K562 (cell line): Measurements from ENCODE around the gene KLRC4. TPM values are rescaled to one million over a fixed set of nuclear protein-coding genes. Genes with fewer than 3 reads are reported as not detected.
A peak's percentile ranks its signal among the peaks of the same experiment; 100 is the strongest.

Source experiments
- ARNT ChIP-seq, 2 experiments: fragments of 450-650 bp; IDR thresholded peaks; 2 replicates each; pipeline ENCODE4 v1.6.1; 2016; ENCODE audit warnings: mild to moderate bottlenecking in 1 of 2
- ATF3 ChIP-seq, 2 experiments: fragments of 450-650 bp in 1 of 2; sonication (generic) in 1 of 2; formaldehyde crosslinking in 1 of 2; IDR thresholded peaks in 1 of 2; conservative IDR thresholded peaks in 1 of 2; 2 replicates each; pipeline versions ENCODE4 v1.6.1 to v1.8.1; 2016 to 2023; ENCODE audit warnings: mild to moderate bottlenecking in 2 of 2, moderate library complexity in 2 of 2, inconsistent platforms in 1 of 2, missing genetic modification reagents in 1 of 2
- ATF4 ChIP-seq: fragments of 450-650 bp; formaldehyde crosslinking; IDR thresholded peaks from 2 replicates; pipeline ENCODE4 v1.4.0; 2022; ENCODE audit warnings: mild to moderate bottlenecking, moderate library complexity
- C11orf30 ChIP-seq: fragments of 450-650 bp; IDR thresholded peaks from 2 replicates; pipeline ENCODE4 v1.6.1; 2016; ENCODE audit warnings: low read depth, mild to moderate bottlenecking
- CHD2 ChIP-seq: IDR thresholded peaks from 2 replicates; pipeline ENCODE4 v1.6.1; 2011; ENCODE audit warnings: low read depth, low read length
- DMBX1 ChIP-seq: fragments of 250-450 bp; sonication (Bioruptor Pico); IDR thresholded peaks from 2 replicates; pipeline ENCODE4 v1.8.0; 2022; ENCODE audit warnings: inconsistent platforms, mild to moderate bottlenecking, moderate library complexity, borderline replicate concordance
- ESRRB ChIP-seq: fragments of 250-450 bp; sonication (Bioruptor Pico); IDR thresholded peaks from 2 replicates; pipeline ENCODE4 v1.5.0; 2020; ENCODE audit warnings: mild to moderate bottlenecking, moderate library complexity, borderline replicate concordance
- FIP1L1 ChIP-seq: fragments of 200-400 bp; formaldehyde crosslinking; IDR thresholded peaks from 2 replicates; pipeline ENCODE4 v1.6.1; 2018; ENCODE audit warnings: mild to moderate bottlenecking, low read depth, low read length; ENCODE audit not compliant: poor library complexity, severe bottlenecking
- ILF3 ChIP-seq: fragments of 450-650 bp; IDR thresholded peaks from 2 replicates; pipeline ENCODE4 v1.6.1; 2018; ENCODE audit warnings: antibody characterized with exemption, mild to moderate bottlenecking, moderate library complexity, borderline replicate concordance
- KDM2B ChIP-seq: fragments of 250-450 bp; sonication (Bioruptor Pico); IDR thresholded peaks from 2 replicates; pipeline ENCODE4 v1.8.0; 2021; ENCODE audit warnings: mild to moderate bottlenecking, moderate library complexity
- MCM7 ChIP-seq, 2 experiments: fragments of 450-650 bp; IDR thresholded peaks; 2 replicates each; pipeline ENCODE4 v1.6.1; 2016 to 2018
- MEIS2 ChIP-seq: fragments of 450-650 bp; IDR thresholded peaks from 2 replicates; pipeline ENCODE4 v1.6.1; 2014; ENCODE audit warnings: mild to moderate bottlenecking; ENCODE audit not compliant: partially characterized antibody
- MLX ChIP-seq, 2 experiments: fragments of 450-650 bp in 1 of 2; sonication (generic) in 1 of 2; formaldehyde crosslinking; conservative IDR thresholded peaks; 2 replicates each; pipeline versions ENCODE4 v1.4.0 to v1.8.1; 2020 to 2022; ENCODE audit warnings: mild to moderate bottlenecking in 1 of 2, missing genetic modification reagents in 1 of 2
- NFATC3 ChIP-seq: fragments of 450-650 bp; IDR thresholded peaks from 2 replicates; pipeline ENCODE4 v1.6.1; 2017; ENCODE audit warnings: mild to moderate bottlenecking
- NFE2L1 ChIP-seq: fragments of 450-650 bp; IDR thresholded peaks from 2 replicates; pipeline ENCODE4 v1.6.1; 2016; ENCODE audit warnings: missing genetic modification characterization, low read depth, mild to moderate bottlenecking, missing compliant biosample characterization, moderate library complexity, borderline replicate concordance
- NFRKB ChIP-seq: fragments of 450-650 bp; IDR thresholded peaks from 2 replicates; pipeline ENCODE4 v1.6.1; 2016; ENCODE audit warnings: low read depth
- PURB ChIP-seq: sonication (generic); formaldehyde crosslinking; IDR thresholded peaks from 2 replicates; pipeline ENCODE4 v1.9.0; 2021; ENCODE audit warnings: low read depth, mild to moderate bottlenecking, missing genetic modification reagents
- RAD21 ChIP-seq, 2 experiments: fragments of 250-450 bp in 1 of 2; fragments of 450-650 bp in 1 of 2; sonication (Bioruptor Pico) in 1 of 2; formaldehyde crosslinking in 1 of 2; IDR thresholded peaks in 1 of 2; conservative IDR thresholded peaks in 1 of 2; 2 replicates each; pipeline versions ENCODE4 v1.4.0 to v1.8.0; 2020 to 2022; ENCODE audit warnings: mild to moderate bottlenecking in 2 of 2, moderate library complexity in 1 of 2
- RBM15 ChIP-seq: fragments of 200-400 bp; formaldehyde crosslinking; IDR thresholded peaks from 2 replicates; pipeline ENCODE4 v1.6.1; 2018; ENCODE audit warnings: mild to moderate bottlenecking, low read length, moderate library complexity; ENCODE audit not compliant: insufficient read depth
- SREBF2 ChIP-seq: sonication (generic); formaldehyde crosslinking; IDR thresholded peaks from 2 replicates; pipeline ENCODE4 v1.4.0; 2020; ENCODE audit warnings: mild to moderate bottlenecking, missing genetic modification reagents
- SRSF1 ChIP-seq: fragments of 200-400 bp; formaldehyde crosslinking; IDR thresholded peaks from 2 replicates; pipeline ENCODE4 v1.6.1; 2017; ENCODE audit warnings: mild to moderate bottlenecking, low read depth, low read length, moderate library complexity
- TAF7 ChIP-seq: fragments of 450-650 bp; IDR thresholded peaks from 2 replicates; pipeline ENCODE4 v1.6.1; 2016; ENCODE audit warnings: missing genetic modification characterization, missing compliant biosample characterization
- ZNF140 ChIP-seq: fragments of 250-450 bp; sonication (Bioruptor Pico); IDR thresholded peaks from 2 replicates; pipeline ENCODE4 v1.8.0; 2021; ENCODE audit warnings: moderate library complexity, mild to moderate bottlenecking, inconsistent platforms
- ZNF644 ChIP-seq: fragments of 200-800 bp; sonication (Bioruptor generic); IDR thresholded peaks from 2 replicates; pipeline ENCODE4 v1.6.1; 2016; ENCODE audit warnings: low read depth, missing genetic modification characterization, missing compliant biosample characterization
- polyA plus RNA-seq, 8 experiments: library from polyadenylated mRNA; depleted of rRNA in 4 of 8; stranded (reverse) in 5 of 8; unstranded in 3 of 8; fragments of >200 nt; fragmentation: Nextera tagmentation in 2 of 8; fragmentation: Illumina TruSeq in 1 of 8; extraction: Ambion mirVana in 2 of 8; extraction: Trizol in 1 of 8; gene quantifications; 2 replicates each; pipeline versions ENCODE4 v1.2.1 to v1.2.3, GENCODE V29; 2011 to 2014; ENCODE audit warnings: inconsistent platforms in 1 of 8, missing spikeins in 1 of 8
- total RNA-seq, 7 experiments: library from RNA; depleted of rRNA in 6 of 7; stranded (reverse); fragments of >200 nt in 6 of 7; fragmentation: Illumina TruSeq in 2 of 7; extraction: Trizol in 2 of 7; gene quantifications; 2 replicates each; pipeline versions ENCODE4 v1.2.1 to v1.2.3, GENCODE V29; 2011 to 2021; ENCODE audit warnings: low replicate concordance in 1 of 7

Gene KLRC4
- total and polyA plus RNA-seq, 9 of the 15 experiments (the other 6 are each of a cell fraction or from before 2014, with no cell fraction given): 0.17 TPM; not detected in 8

DNA sequence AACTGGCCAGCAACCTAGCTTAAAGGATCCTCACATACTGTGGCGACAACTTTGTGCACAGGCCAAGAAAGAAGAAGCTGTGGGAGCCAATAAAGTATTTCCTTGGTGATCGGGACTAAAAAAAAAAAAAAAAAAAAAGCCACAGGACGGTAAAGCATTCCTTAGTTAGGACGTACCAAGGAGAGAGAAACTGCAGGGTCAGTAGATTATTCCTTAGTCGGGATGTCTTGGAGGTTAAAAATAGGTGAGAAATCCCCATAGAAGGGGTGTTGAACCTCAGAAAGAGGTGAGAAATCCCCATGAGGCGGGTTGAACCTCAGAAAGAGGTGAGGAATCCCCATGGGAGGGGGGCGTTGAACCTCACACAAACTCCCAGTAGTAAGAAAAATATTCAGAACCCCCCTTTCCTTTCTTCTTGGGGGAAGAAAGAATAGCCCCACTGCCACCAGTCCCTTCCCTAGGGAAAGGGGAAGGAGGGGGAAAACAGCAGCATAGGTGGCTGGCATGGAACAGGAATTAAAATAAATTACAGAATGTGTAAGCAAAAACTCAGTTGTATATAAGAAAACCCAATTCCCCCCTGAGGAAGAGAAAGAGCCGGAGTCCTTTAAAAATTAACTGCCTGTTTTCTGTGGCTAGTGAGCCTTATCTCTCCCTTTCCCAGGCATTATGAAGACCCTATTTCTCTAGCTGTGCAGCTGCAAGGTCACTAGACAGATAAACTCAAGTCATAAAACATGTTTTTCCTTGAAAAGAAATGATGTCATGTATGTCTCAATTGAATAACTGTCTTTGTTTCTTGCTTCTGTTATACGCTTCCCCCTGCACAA lies 46.5 kb downstream of the KLRC4 start (continued):
- no peak for TF ChIP-seq SREBF2 (CRISPR knock-in tag)
- TF ChIP-seq RAD21 (CRISPR knock-in tag; conservative IDR thresholded peaks at IDR 0.05 in 1 of 2, IDR thresholded peaks at IDR 0.05 in 1 of 2): no peak
- no peak for TF ChIP-seq ESRRB (CRISPR knock-in tag)
- TF ChIP-seq ATF4 (CRISPR knock-in tag): no peak
- peak; percentile 41 to 53; a peak in 1 of 4 replicates for TF ChIP-seq ARNT (IDR thresholded peaks at IDR 0.05)
- TF ChIP-seq NFATC3: no peak
- no peak for TF ChIP-seq FIP1L1
- TF ChIP-seq RBM15: no peak
- TF ChIP-seq DMBX1: no peak
- TF ChIP-seq ZNF140: no peak
- peak; percentile 84 for TF ChIP-seq MEIS2
- no peak for TF ChIP-seq NFE2L1 (tag)
- no peak for TF ChIP-seq MLX (CRISPR knock-in tag; conservative IDR thresholded peaks at IDR 0.05)
- no peak for TF ChIP-seq MCM7 (IDR thresholded peaks at IDR 0.05)
- TF ChIP-seq C11orf30: no peak; the same call in 1 of the 2 replicates
- no peak for TF ChIP-seq TAF7
- no peak for TF ChIP-seq PURB
- no peak for TF ChIP-seq ILF3
- TF ChIP-seq CHD2: no peak
- TF ChIP-seq KDM2B: no peak
- peak; percentile 90 for TF ChIP-seq ATF3 (IDR thresholded peaks at IDR 0.05)
- no peak for TF ChIP-seq ATF3 (CRISPR knock-in tag; conservative IDR thresholded peaks at IDR 0.05)
- no peak for TF ChIP-seq ZNF644 (tag)
- 0 out of 2 replicates have a peak, but pooled peaks have one; percentile 34 for TF ChIP-seq NFRKB
- TF ChIP-seq SRSF1: no peak
